Erythroblast (primary cell): Measurements from ENCODE around the gene MUCL3.
"Not testable (repeated sequence)": the region's sequence is repeated elsewhere in the genome, so short reads cannot be mapped to it uniquely, and the experiment has no call there.

Source experiments
- DNase-seq, 2 experiments: peaks; one replicate each; lab custom pipeline; 2025; lab: John Stamatoyannopoulos, UW
- GATA1 ChIP-seq: IDR thresholded peaks from 2 replicates; pipeline ENCODE4 v1.6.1; 2011; ENCODE audit warnings: low read depth, mild to moderate bottlenecking, control low read depth, low read length, moderate library complexity
- POLR2A ChIP-seq: IDR thresholded peaks from 2 replicates; pipeline ENCODE4 v1.6.1; 2011; ENCODE audit warnings: mild to moderate bottlenecking, low read length

Gene MUCL3

GRCh38 chr6:30902709-30903108, 38.1 kb upstream of the MUCL3 start:
- no peak for TF ChIP-seq GATA1
- TF ChIP-seq POLR2A: no peak
- DNase-seq: no peak

GRCh38 chr6:30903236-30903635, 37.5 kb upstream of the MUCL3 start:
- TF ChIP-seq GATA1: no peak
- no peak for TF ChIP-seq POLR2A
- DNase-seq: no peak

GRCh38 chr6:30907290-30907757, 33.4 kb upstream of the MUCL3 start:
- DNase-seq: not testable (repeated sequence)

GRCh38 chr6:30907758-30908591, 32.8 kb upstream of the MUCL3 start, which contains the start of gene GTF2H4:
Gene GTF2H4, plus strand, starts transcription at chr6:30908207.
- peak; percentile 95 to 96 for DNase-seq
- TF ChIP-seq POLR2A (peak; percentile 33), GATA1 (no peak)

- TF ChIP-seq POLR2A (no peak), GATA1 (no peak)
- no peak for DNase-seq
Observed at GRCh38 chr6:30908700-30909099, 32.1 kb upstream of the MUCL3 start.

GRCh38 chr6:30910473-30910872, 30.3 kb upstream of the MUCL3 start:
- not testable (repeated sequence) for DNase-seq

GRCh38 chr6:30912746-30913520, 27.8 kb upstream of the MUCL3 start:
- TF ChIP-seq POLR2A (no peak), GATA1 (no peak)
- no peak for DNase-seq

GRCh38 chr6:30913721-30914075, 27.1 kb upstream of the MUCL3 start:
- TF ChIP-seq POLR2A (no peak), GATA1 (no peak)
- DNase-seq: no peak

GRCh38 chr6:30914076-30914853, 26.5 kb upstream of the MUCL3 start, which contains the start of gene VARS2:
Gene VARS2, plus strand, starts transcription at chr6:30914238. Its CDS starts 599 bp downstream, at chr6:30914837.
- TF ChIP-seq POLR2A (peak; percentile 89), GATA1 (no peak)
- peak; percentile 92 to 96 for DNase-seq

GRCh38 chr6:30914854-30915590, 25.8 kb upstream of the MUCL3 start:
- TF ChIP-seq POLR2A: no peak
- TF ChIP-seq GATA1: no peak
- DNase-seq: peak; percentile 50

- TF ChIP-seq POLR2A (no peak), GATA1 (no peak)
- DNase-seq: peak; percentile 58 to 60
Observed at GRCh38 chr6:30915591-30915946, 25.2 kb upstream of the MUCL3 start.

GRCh38 chr6:30917041-30917440, 23.7 kb upstream of the MUCL3 start:
- no peak for TF ChIP-seq GATA1
- no peak for TF ChIP-seq POLR2A
- DNase-seq: no peak

- DNase-seq: no peak
- TF ChIP-seq POLR2A (no peak), GATA1 (no peak)
Observed at GRCh38 chr6:30917487-30917886, 23.3 kb upstream of the MUCL3 start.

- no peak for TF ChIP-seq POLR2A
- TF ChIP-seq GATA1: no peak
- no peak for DNase-seq
Observed at GRCh38 chr6:30918670-30919069, 22.1 kb upstream of the MUCL3 start.
